Adrenal gland (tissue), 12 donors: Measurements from ENCODE around the gene VARS1. TPM values are rescaled to one million over a fixed set of nuclear protein-coding genes. Genes with fewer than 3 reads are reported as not detected.

Source experiments
- DNase-seq, 7 donors: peaks; one replicate each; pipeline ENCODE4 v3.0.0-alpha.2; 2019 to 2020
- H3K27ac ChIP-seq, 5 donors: fragments of 200-600 bp; sonication (generic) in 4 of 5; 1 replicate in 3 of 5; 2 replicates in 2 of 5; pipeline versions ENCODE4 v1.5.1 to v1.8.0; 2016 to 2020; ENCODE audit warnings: mild to moderate bottlenecking in 1 of 5
- H3K27me3 ChIP-seq: fragments of 200-600 bp; 2 replicates; pipeline ENCODE4 v1.8.0; 2021
- H3K36me3 ChIP-seq, 2 donors: fragments of 200-600 bp; replicated peaks in 1 of 2; 1 replicate in 1 of 2; 2 replicates in 1 of 2; pipeline versions ENCODE4 v1.5.1 to v1.8.0; 2018 to 2022
- H3K4me1 ChIP-seq, 2 donors: fragments of 200-600 bp; replicated peaks in 1 of 2; 1 replicate in 1 of 2; 2 replicates in 1 of 2; pipeline versions ENCODE4 v1.5.1 to v1.8.0; 2018 to 2021
- H3K4me3 ChIP-seq, 4 donors: fragments of 200-600 bp; sonication (generic) in 3 of 4; one replicate each; pipeline ENCODE4 v1.5.1; 2016 to 2018
- H3K9me3 ChIP-seq, 3 donors: fragments of 200-600 bp; sonication (generic) in 1 of 3; replicated peaks in 1 of 3; 1 replicate in 2 of 3; 2 replicates in 1 of 3; pipeline versions ENCODE4 v1.5.1 to v1.8.0; 2016 to 2021
- POLR2A ChIP-seq, 2 donors: fragments of 450-650 bp; IDR thresholded peaks; one replicate each; pipeline ENCODE4 v1.6.1; 2017; ENCODE audit warnings: antibody characterized with exemption in 2 of 2, mild to moderate bottlenecking in 2 of 2, moderate library complexity in 1 of 2
- WGBS, 4 donors: extraction: QIAGEN DNeasy Blood & Tissue Kit in 2 of 4; methylation state at CpG; one replicate each; pipeline versions ENCODE4 v1.1.5 to v1.1.7; 2013 to 2017; 5-methylcytosine and 5-hydroxymethylcytosine counted together
- intact Hi-C, 2 donors: fragments of 100-400 bp; cut with DNase I; formaldehyde crosslinking; loops; one replicate each; pipeline versions ENCODE4 v1.14.1 to v1.15.0; 2022 to 2023
- polyA plus RNA-seq, 3 donors: library from polyadenylated mRNA; stranded (reverse); fragments of 200-250 nt in 2 of 3; fragments of 350-450 nt in 1 of 3; fragmentation: Illumina TruSeq in 1 of 3; extraction: RNeasy Lipid Tissue Mini Kit (QIAGEN cat#74804) in 1 of 3; gene quantifications; one replicate each; pipeline ENCODE4 v1.2.3, GENCODE V29; 2013 to 2014
- total RNA-seq, 9 donors: library from RNA; depleted of rRNA in 4 of 9; stranded (reverse); fragments of >200 nt in 4 of 9; fragments of 120-200 nt in 1 of 9; fragmentation: NEBNext Ultra II Directional in 1 of 9; extraction: Animal tissue kit (Norgen Biotek cat#: 25700) in 1 of 9; gene quantifications; one replicate each; pipeline versions ENCODE4 v1.1.0 to v1.2.4, GENCODE V29; 2013 to 2023
- TF ChIP-seq, protein P1 (sequence below), 6 experiments: fragments of 450-650 bp in 4 of 6; fragments of 200-600 bp in 2 of 6; sonication (generic) in 1 of 6; IDR thresholded peaks; 1 replicate in 5 of 6; 2 replicates in 1 of 6; pipeline versions ENCODE4 v1.5.1 to v1.8.0; 2016 to 2021; ENCODE audit warnings: antibody characterized with exemption in 6 of 6, mild to moderate bottlenecking in 2 of 6, moderate library complexity in 1 of 6
- donor health status: healthy with polysubstance abuse.
- donor health status: Bipolar disorder and iron deficiency.
- donor health status: DM: yes; HTN: yes; CAD: no.
- donor health status: DM: no; HTN: no; CAD: no.
- donor health status: DM: no; HTN: no; CAD: no.
- donor health status: DM: yes; HTN: yes; CAD: no.

VARS1 gene
- total and polyA plus RNA-seq, 12 donors, result 15.0 to 90.8 (median 57.8) TPM

- intact Hi-C loops, result no loop called here
- Histone ChIP-seq H3K4me3 (no peak overlapping the region), H3K27me3 (no peaks in the 10 kb centered on the region), H3K9me3 (no peaks in the 10 kb centered on the region), H3K36me3 (peaks cover 0 to 19% of the 10 kb centered on the region in 2 donors), H3K4me1 (peaks cover 6 to 8% of the 10 kb centered on the region in 2 donors), H3K27ac (no peak overlapping the region)
- DNase-seq, result no peak
- 67 to 82% (median 74%) methylated on average over 3 to 4 of the region's 4 CpGs for WGBS, 4 donors
- no peak for TF ChIP-seq POLR2A (IDR thresholded peaks at IDR 0.05)
- TF ChIP-seq, protein P1, sequence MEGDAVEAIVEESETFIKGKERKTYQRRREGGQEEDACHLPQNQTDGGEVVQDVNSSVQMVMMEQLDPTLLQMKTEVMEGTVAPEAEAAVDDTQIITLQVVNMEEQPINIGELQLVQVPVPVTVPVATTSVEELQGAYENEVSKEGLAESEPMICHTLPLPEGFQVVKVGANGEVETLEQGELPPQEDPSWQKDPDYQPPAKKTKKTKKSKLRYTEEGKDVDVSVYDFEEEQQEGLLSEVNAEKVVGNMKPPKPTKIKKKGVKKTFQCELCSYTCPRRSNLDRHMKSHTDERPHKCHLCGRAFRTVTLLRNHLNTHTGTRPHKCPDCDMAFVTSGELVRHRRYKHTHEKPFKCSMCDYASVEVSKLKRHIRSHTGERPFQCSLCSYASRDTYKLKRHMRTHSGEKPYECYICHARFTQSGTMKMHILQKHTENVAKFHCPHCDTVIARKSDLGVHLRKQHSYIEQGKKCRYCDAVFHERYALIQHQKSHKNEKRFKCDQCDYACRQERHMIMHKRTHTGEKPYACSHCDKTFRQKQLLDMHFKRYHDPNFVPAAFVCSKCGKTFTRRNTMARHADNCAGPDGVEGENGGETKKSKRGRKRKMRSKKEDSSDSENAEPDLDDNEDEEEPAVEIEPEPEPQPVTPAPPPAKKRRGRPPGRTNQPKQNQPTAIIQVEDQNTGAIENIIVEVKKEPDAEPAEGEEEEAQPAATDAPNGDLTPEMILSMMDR (IDR thresholded peaks at IDR 0.05), result no peak
Observed at GRCh38 chr6:31775184-31775583, 20.4 kb downstream of the VARS1 start.

DNA sequence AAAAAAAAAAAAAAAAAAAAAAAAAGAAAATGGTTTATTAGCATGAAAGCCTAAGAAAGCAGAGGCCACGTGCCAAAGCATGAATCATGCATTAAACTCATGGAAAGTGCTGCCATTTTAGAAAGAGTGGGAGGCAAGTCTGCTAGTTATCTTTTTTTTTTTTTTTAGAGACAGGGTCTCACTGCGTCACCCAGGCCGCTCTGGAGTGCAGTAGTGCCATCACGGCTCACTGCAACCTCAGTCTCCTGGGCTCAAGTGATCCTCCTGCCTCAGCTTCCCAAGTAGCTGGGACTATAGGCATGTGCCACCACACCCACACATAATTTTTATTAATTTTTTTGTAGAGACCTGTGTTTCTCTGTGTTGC is 23.6 kb downstream of the VARS1 start:
- TF ChIP-seq POLR2A (IDR thresholded peaks at IDR 0.05), result no peak
- TF ChIP-seq, protein P1 (IDR thresholded peaks at IDR 0.05), result no peak
- H3K36me3 ChIP-seq, result no peaks in the 10 kb centered on the region
- no peak for DNase-seq
- no peaks in the 10 kb centered on the region for H3K9me3 ChIP-seq
- peaks cover 2 to 4% of the 10 kb centered on the region in 2 donors for H3K4me1 ChIP-seq
- 64 to 75% (median 65%) methylated on average over 4 of the region's 4 CpGs for WGBS, 4 donors
- no peaks in the 10 kb centered on the region for H3K27me3 ChIP-seq
- H3K27ac ChIP-seq, result no peak overlapping the region
- intact Hi-C loops, result no loop called here
- no peak overlapping the region for H3K4me3 ChIP-seq

DNA sequence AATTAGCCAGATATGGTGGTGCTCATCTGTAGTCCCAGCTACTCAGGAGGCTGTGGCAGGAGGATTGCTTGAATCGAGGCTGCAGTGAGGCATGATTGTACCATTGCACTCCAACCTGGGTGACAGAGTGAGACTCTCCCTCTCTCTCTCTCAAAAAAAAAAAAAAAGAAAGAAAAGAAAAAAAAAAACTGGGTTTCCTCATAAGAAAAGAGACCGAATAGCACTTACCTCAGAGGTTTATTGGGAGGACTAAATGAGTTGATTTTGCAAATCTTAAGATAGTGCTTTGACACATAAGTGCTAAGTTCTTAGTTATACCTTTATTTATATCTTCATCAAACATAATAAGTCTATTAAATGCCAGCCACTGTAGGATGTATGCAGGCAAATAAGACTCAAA is 24.7 kb downstream of the VARS1 start:
- intact Hi-C loops, result no loop called here
- Histone ChIP-seq H3K27me3 (no peaks in the 10 kb centered on the region), H3K4me1 (no peaks in the 10 kb centered on the region), H3K36me3 (no peaks in the 10 kb centered on the region), H3K4me3 (no peak overlapping the region), H3K27ac (no peak overlapping the region), H3K9me3 (no peaks in the 10 kb centered on the region)
- TF ChIP-seq POLR2A (IDR thresholded peaks at IDR 0.05), result no peak
- TF ChIP-seq, protein P1 (IDR thresholded peaks at IDR 0.05), result no peak
- WGBS, 4 donors, result 77 to 94% (median 86%) methylated on average over 2 of the region's 2 CpGs
- DNase-seq, result no peak

DNA sequence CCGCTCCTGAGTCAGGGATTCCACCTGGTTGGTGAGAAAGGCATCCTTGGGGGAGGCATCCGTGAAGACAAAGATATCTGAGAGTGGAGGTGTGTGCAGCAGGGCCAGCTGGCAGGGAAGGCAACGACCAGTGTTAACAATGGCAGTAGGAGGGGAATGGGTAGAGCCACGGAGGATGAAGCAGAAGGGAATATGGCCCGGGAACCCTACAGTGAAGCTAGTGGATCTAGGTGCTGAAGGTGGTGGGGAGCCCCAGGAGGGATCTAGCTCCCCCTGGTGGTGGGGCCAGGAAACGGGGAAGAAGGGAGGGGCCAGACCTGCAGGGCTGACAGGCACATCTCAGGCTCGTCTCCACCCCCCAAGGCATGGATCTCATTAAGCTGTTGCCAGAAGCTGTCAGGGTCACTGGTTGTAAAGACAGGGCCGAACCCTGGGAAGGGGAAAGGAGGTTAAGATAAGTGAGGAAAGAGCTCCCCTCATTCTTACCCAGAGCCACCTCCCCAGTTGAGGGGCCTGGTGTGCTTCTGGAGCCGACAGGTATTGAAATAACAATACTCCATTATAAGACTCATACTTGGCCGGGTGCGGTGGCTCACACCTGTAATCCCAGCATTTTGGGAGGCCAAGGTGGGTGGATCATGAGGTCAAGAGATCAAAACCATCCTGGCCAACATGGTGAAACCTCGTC is 25.7 kb downstream of the VARS1 start:
- DNase-seq, result peak; percentile 67 to 90 (median 75)
- Histone ChIP-seq H3K27ac (no peak overlapping the region), H3K27me3 (no peaks in the 10 kb centered on the region), H3K36me3 (no peaks in the 10 kb centered on the region), H3K9me3 (no peaks in the 10 kb centered on the region), H3K4me3 (no peak overlapping the region), H3K4me1 (no peaks in the 10 kb centered on the region)
- TF ChIP-seq POLR2A (IDR thresholded peaks at IDR 0.05), result no peak
- TF ChIP-seq, protein P1 (IDR thresholded peaks at IDR 0.05), result peak; percentile 57 to 75 (median 72)
- WGBS, 4 donors, result 53 to 58% (median 55%) methylated on average over 12 of the region's 12 CpGs
- intact Hi-C loops, result loop anchor here in 1 of 2 donors (5.0 kb wide), 1 partner anchor 88 kb away; the partner anchor contains the start of gene LY6G5C
